Activated T-cell treated with anti-CD3 and anti-CD28 coated beads for 24 hours (primary cell): Measurements from ENCODE around the gene FLAD1.

Experiments
- DNase-seq: peaks from one replicate; pipeline ENCODE4 v3.0.0-alpha.2; 2020; ENCODE audit warnings: low read depth

The FLAD1 gene

GRCh38 chr1:154952664-154953063, 30.5 kb upstream of the FLAD1 start:
- no peak for DNase-seq

- no peak for DNase-seq
Observed at GRCh38 chr1:154953611-154954038, 29.5 kb upstream of the FLAD1 start.

GRCh38 chr1:154954541-154954940, 28.6 kb upstream of the FLAD1 start:
- DNase-seq, result no peak

- DNase-seq, result peak; percentile 64
Observed at GRCh38 chr1:154955039-154955717, 28.0 kb upstream of the FLAD1 start.

- DNase-seq, result peak; percentile 79
Observed at GRCh38 chr1:154955718-154956543, 27.2 kb upstream of the FLAD1 start, which contains the start of gene PBXIP1. Gene PBXIP1, minus strand, starts transcription at chr1:154956099. Its CDS starts 2,378 bp downstream, at chr1:154953721.

GRCh38 chr1:154956544-154956941, 26.6 kb upstream of the FLAD1 start:
- no peak for DNase-seq

GRCh38 chr1:154957091-154957657, 26.0 kb upstream of the FLAD1 start:
- no peak for DNase-seq

GRCh38 chr1:154958036-154958435, 25.1 kb upstream of the FLAD1 start:
- DNase-seq, result no peak

GRCh38 chr1:154958681-154959425, 24.3 kb upstream of the FLAD1 start:
- DNase-seq, result no peak

GRCh38 chr1:154959426-154959780, 23.7 kb upstream of the FLAD1 start:
- no peak for DNase-seq

GRCh38 chr1:154960446-154961136, 22.6 kb upstream of the FLAD1 start:
- no peak for DNase-seq

GRCh38 chr1:154961207-154962155, 21.7 kb upstream of the FLAD1 start, which contains the start of gene PYGO2:
Gene PYGO2, minus strand, starts transcription at chr1:154961782. Its CDS starts 206 bp downstream, at chr1:154961576.
- peak; percentile 73 for DNase-seq

GRCh38 chr1:154962156-154962749, 20.9 kb upstream of the FLAD1 start:
- DNase-seq, result no peak

- no peak for DNase-seq
Observed at GRCh38 chr1:154962795-154963330, 20.3 kb upstream of the FLAD1 start.

- DNase-seq, result no peak
Observed at GRCh38 chr1:154963643-154964042, 19.5 kb upstream of the FLAD1 start.

- DNase-seq, result no peak
Observed at GRCh38 chr1:154964359-154964758, 18.8 kb upstream of the FLAD1 start.

GRCh38 chr1:154966111-154966510, 17.0 kb upstream of the FLAD1 start:
- DNase-seq, result no peak

- no peak for DNase-seq
Observed at GRCh38 chr1:154967331-154967950, 15.7 kb upstream of the FLAD1 start.

- no peak for DNase-seq
Observed at GRCh38 chr1:154968731-154969130, 14.4 kb upstream of the FLAD1 start.
